HUDEP-2 (cell line): ENCODE results near the gene GUCA1C.

Experiments used
- DNase-seq, 76 experiments: peaks; one replicate each; lab custom pipeline; 2025; ENCODE audit not compliant: unreplicated experiment in 76 of 76; lab: John Stamatoyannopoulos, UW

GUCA1C gene

GRCh38 chr3:108914774-108915641 lies 38.7 kb downstream of the GUCA1C start:
- DNase-seq, result peak in 42 of 76 experiments; percentile 0 to 59 (median 14)

DNA sequence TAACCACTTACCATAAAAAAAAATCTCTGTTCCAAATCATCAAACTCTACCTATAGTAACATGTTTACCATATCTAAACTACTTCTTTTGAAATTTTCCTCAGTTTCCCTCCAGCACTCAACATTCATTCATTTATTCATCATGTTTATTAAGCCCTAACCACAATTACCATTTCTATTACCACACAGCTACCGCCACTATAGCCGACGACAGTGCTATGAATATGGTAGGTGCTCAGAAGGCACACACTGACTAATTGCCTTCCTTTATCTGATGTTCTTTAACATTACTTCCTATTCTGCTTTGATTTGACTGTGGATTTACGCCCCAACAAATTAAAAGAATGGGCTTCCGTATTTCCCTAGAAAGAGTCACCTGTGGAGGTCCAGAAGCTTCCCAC lies 43.9 kb downstream of the GUCA1C start:
- no peak for DNase-seq

DNA sequence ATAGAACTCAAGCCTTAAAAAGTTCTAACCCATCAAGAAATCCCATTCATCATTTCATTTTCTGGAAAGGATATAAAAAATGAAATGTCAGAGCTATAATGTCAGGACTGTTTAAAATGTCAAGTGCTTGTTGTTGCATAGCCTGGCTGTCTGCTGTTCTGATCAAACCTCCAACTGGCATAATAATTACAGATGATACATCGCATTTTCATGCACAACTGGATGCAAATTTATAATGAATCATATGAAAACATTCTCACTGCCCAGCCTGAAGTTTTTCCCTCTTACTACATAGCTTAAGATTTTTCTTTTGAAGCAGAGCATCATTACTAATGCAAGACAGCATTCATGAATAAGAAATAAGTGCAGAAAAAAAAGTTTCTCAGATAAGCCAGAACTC lies 46.5 kb downstream of the GUCA1C start:
- no peak for DNase-seq

DNA sequence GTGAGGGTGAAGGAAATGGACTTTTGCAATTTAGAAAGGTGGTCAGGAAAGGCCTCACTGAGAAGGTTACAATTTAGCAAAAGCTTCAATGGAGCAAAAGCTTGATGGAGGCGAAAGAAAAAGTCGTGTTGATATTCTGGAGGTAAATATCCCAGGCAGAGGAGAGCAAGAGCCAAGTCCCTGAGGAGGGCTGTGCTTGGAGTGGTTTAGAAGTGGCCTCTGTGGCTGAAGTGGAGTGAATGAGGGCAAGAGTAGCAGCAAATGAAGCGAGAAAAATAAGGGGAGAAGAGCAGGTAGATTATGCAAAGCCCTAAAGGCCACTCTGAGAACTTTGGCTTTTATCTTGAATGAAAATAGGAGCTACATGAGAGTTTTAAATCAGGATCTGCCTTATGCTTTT lies 54.1 kb downstream of the GUCA1C start:
- DNase-seq, result no peak

- no peak for DNase-seq
Observed at GRCh38 chr3:108897883-108898282, 55.8 kb downstream of the GUCA1C start.

- DNase-seq, result no peak
Observed at GRCh38 chr3:108894981-108895380, 58.7 kb downstream of the GUCA1C start.

GRCh38 chr3:108891833-108892232 lies 61.8 kb downstream of the GUCA1C start:
- no peak for DNase-seq

DNA sequence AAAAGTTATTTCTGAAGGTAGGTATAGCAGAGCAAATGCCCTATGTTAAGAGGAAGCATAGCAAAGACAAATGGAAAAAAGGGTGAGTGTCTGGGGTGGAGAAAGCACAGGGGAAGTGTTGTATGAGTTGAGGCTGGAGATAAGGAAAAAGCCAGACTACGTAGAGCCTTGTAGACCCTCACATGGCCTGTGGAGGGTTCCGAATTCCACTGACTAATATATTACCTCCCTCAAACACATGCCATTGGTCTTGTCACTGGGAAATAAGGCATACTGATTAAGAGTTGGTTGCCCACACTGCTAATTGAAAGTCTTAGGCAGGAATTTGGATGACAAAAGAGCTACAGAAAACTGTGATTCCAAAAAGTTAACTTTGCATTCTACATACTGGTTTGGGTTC lies 65.9 kb downstream of the GUCA1C start:
- DNase-seq, result no peak

DNA sequence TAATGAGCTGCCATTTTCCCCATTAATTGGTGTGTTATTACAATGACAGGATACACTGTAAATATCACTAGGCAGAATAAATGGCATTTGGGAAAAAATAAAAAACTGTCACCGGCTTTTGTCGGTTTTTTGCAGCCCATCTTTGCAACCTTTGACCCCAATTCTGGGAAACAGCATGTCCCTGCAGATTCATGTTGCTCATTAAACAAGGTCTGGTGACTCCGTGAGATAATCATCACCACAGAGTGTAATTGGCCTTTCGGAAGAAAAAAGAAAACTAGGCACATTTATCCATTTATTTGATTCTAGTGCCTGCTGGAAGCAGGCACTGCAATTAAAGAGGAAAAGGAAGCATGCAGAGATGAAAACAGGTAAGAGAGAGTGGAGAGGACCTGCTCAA lies 66.6 kb downstream of the GUCA1C start:
- DNase-seq, result no peak

DNA sequence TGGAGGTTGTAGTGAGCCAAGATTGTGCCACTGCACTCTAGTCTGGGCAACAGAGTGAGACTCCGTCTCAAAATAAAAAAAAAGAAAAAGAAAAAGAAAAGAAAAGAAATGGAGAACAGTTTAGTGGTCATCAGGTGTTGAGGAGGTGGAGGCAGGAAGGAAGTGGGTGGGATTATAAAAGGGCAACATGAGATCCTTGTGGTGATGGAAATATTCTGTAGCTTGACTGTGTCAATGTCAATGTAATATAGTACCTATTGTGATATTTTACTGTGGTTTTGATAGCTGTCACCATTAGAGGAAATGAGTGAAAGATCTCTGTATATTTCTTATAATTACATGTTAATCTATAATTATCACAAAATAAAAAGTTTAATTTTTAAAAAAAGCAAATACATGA lies 70.3 kb downstream of the GUCA1C start:
- DNase-seq, result no peak

DNA sequence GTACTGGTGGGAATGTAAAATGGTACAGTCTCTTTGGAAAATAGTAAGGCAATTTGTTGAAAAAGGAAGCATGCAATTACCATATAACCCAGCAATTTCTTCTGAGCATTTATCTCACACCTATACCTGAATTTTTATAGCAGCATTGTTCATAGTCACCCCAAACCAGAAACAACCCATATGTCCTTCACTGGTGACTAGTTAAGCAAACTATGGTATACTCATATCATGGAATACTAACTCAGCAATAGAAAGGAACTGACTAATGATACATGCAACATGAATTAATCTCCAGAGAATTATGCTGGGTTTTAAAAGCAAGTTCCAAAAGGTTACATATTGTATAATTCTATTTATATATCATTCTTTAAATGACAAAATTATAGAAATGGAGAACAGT lies 70.9 kb downstream of the GUCA1C start:
- no peak for DNase-seq

DNA sequence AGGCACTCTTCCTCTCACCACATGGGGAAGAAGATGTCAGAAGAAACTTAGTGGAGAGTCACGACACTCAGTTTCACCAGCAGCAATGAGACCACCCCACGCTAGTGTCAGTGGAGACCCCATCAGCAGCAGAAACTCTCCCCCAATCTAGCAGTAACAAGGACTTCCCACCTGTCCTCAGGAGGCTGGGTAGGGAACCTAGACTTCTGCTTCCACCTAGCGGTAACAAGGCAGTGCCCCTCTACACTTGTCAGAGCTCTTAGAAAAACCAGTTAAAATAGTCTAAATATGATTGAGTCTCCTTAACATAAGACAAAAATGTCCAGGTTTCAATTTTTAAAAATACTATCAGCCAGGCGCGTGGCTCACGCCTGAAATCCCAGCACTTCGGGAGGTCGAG lies 73.8 kb downstream of the GUCA1C start:
- no peak for DNase-seq

- DNase-seq, result no peak
Observed at GRCh38 chr3:108877901-108878300, 75.8 kb downstream of the GUCA1C start.

DNA sequence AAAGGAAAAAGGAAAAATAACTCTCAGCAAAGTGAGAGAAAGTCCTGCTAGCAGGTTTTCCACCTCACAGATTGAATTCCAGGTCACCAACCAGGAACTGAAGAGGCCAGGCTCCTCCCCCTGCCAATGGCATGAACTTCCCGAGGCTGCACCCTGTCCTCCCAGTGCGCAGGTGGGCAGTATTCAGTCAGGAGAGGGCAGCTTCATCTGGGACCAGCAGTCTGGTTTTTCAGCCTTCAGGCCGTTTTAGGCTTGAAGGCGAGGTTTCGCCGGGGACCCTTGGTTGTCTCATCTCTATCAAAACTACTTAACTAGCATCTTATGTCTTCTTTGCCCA lies 89.9 kb downstream of the GUCA1C start:
- DNase-seq, result no peak

DNA sequence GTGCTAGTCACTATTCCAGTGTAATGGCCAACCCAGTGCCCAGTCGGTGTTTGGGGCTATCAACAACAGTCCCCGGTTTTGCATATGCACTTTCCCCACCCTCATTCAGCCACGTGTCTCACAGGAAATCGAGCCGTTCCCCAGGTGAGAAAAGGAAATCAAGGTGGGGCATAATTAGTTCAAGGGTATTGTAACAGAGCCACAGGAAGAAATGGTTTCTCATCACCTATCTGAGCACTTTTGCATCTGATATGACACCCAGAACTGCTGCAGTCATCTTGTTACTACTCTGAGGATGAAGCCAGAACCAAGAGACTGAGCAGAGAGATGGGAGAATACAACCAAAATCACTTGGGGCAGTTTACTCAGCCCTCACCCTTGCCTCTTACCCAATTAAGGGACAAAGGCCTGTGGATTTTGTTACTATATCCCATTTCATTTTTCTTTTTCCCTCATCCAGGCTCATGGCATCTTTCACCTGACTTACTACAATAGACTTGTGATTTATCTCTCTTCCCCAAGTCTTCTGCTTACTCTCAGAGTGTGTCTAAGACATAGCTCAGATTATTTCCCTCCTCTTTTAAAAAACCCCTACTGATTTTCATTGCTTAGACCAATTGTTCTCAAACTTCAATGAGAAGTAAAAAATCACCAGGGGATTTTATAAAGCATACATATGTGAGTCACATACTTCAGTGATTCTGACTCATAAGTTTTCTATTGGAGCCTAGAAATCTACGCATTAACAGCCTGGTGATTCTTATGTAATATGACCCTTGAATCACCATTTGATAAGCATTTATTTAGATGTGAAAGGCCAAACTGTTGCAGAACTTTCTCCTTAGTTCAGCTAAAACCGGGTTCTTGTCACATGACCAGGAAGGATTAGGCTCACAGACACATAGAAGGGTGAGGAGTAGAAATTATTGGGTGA lies 90.5 kb downstream of the GUCA1C start:
- no peak for DNase-seq

DNA sequence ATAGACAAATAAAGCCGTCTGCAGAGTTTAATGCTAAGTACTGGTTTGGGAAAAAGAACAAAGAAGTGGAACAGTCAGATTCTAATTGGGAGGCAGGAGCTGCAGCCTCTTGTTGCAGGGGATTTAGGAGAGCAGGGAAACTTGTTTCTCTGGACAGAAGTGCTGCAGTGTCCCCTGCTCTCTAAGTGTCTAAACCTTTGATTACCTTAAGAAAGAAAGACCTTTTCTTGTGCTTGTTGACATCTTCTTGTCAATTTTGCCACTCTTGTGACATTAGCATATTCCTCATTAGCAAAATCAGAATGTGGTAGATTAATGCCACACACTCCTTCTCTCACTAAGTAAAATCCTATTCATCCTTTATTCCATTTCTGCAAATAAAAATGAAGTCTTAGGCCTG lies 92.3 kb downstream of the GUCA1C start:
- no peak for DNase-seq
